Activated CD8-positive, alpha-beta memory T cell treated with anti-CD3 and anti-CD28 coated beads, Interleukin-2, amount 10 ng/mL, durations not matched to agents 7 days and 5 days (primary cell): ENCODE results near the gene GSTM4. TPM values are rescaled to one million over a fixed set of nuclear protein-coding genes. Genes with fewer than 3 reads are reported as not detected.

Experiments
- ATAC-seq: fragments of 150-1000 bp; cut with Tn5 transposase; one replicate; pipeline ENCODE4 v1.10.0; 2021; ENCODE audit warnings: moderate library complexity
- CTCF ChIA-PET: fragments of 350-600 bp; sonication (Branson Sonifier 250); formaldehyde crosslinking; loops from one replicate; lab custom pipeline; 2021; ENCODE audit warnings: antibody characterized with exemption; lab: Charles Lee
- DNase-seq: peaks from one replicate; pipeline ENCODE4 v3.0.0-alpha.2; 2020
- H3K27ac Mint-ChIP-seq: one replicate; pipeline ENCODE4 v1.8.0; 2021; ENCODE audit warnings: mild to moderate bottlenecking, mixed read lengths
- H3K27me3 Mint-ChIP-seq: one replicate; pipeline ENCODE4 v1.8.0; 2021; ENCODE audit warnings: mixed read lengths
- H3K36me3 Mint-ChIP-seq: one replicate; pipeline ENCODE4 v1.8.0; 2021; ENCODE audit warnings: mild to moderate bottlenecking, mixed read lengths
- H3K4me1 Mint-ChIP-seq: one replicate; pipeline ENCODE4 v1.8.0; 2021; ENCODE audit warnings: mixed read lengths
- H3K4me3 Mint-ChIP-seq: one replicate; pipeline ENCODE4 v1.8.0; 2021; ENCODE audit warnings: mild to moderate bottlenecking, moderate library complexity, mixed read lengths
- H3K9me3 Mint-ChIP-seq: one replicate; pipeline ENCODE4 v1.8.0; 2022; ENCODE audit warnings: low read depth, mixed read lengths
- total RNA-seq, 2 experiments: library from RNA; stranded (reverse); gene quantifications; one replicate each; pipeline ENCODE4 v1.2.3, GENCODE V29; 2021

GSTM4 gene
- total RNA-seq, 2 experiments from 2014 or later: 5.7 to 6.7 TPM

GRCh38 chr1:109627692-109628399 is 28.1 kb upstream of the GSTM4 start:
- H3K4me1 Mint-ChIP-seq: peaks cover 19% of the 10 kb centered on the region
- no peaks in the 10 kb centered on the region for H3K27me3 Mint-ChIP-seq
- no peak overlapping the region for H3K4me3 Mint-ChIP-seq
- H3K36me3 Mint-ChIP-seq: peaks cover 21% of the 10 kb centered on the region
- ATAC-seq (no peak), DNase-seq (peak; percentile 38)
- CTCF ChIA-PET: interaction anchor here (1.2 to 9.1 kb wide), 5 partner anchors 10 to 84 kb away, joined by 5 to 112 read pairs (median 32); partner anchors contain the start of gene GNAI3
- no peaks in the 10 kb centered on the region for H3K9me3 Mint-ChIP-seq
- no peak overlapping the region for H3K27ac Mint-ChIP-seq

- ATAC-seq: no peak
- H3K27me3 Mint-ChIP-seq: no peaks in the 10 kb centered on the region
- no peak overlapping the region for H3K4me3 Mint-ChIP-seq
- no peaks in the 10 kb centered on the region for H3K9me3 Mint-ChIP-seq
- peaks cover 11% of the 10 kb centered on the region for H3K4me1 Mint-ChIP-seq
- DNase-seq: peak; percentile 40
- CTCF ChIA-PET: interaction anchor here (0.6 to 6.7 kb wide), 7 partner anchors 9 to 126 kb away, joined by 3 to 103 read pairs (median 4); partner anchors contain the start of genes AMPD2, GNAI3 and GNAT2
- no peak overlapping the region for H3K27ac Mint-ChIP-seq
- H3K36me3 Mint-ChIP-seq: peaks cover 21% of the 10 kb centered on the region
Observed at GRCh38 chr1:109628540-109629321, 27.2 kb upstream of the GSTM4 start.

GRCh38 chr1:109629372-109630030 is 26.4 kb upstream of the GSTM4 start:
- ATAC-seq (no peak), DNase-seq (peak; percentile 38)
- H3K27ac Mint-ChIP-seq: no peak overlapping the region
- H3K36me3 Mint-ChIP-seq: peaks cover 21% of the 10 kb centered on the region
- CTCF ChIA-PET: interaction anchor here (0.7 to 6.7 kb wide), 11 partner anchors 10 to 146 kb away, joined by 3 to 103 read pairs (median 4); partner anchors contain the start of genes AMPD2, ATXN7L2, GNAI3 and GNAT2
- peaks cover 7% of the 10 kb centered on the region for H3K4me1 Mint-ChIP-seq
- no peaks in the 10 kb centered on the region for H3K27me3 Mint-ChIP-seq
- no peaks in the 10 kb centered on the region for H3K9me3 Mint-ChIP-seq
- H3K4me3 Mint-ChIP-seq: no peak overlapping the region

DNA sequence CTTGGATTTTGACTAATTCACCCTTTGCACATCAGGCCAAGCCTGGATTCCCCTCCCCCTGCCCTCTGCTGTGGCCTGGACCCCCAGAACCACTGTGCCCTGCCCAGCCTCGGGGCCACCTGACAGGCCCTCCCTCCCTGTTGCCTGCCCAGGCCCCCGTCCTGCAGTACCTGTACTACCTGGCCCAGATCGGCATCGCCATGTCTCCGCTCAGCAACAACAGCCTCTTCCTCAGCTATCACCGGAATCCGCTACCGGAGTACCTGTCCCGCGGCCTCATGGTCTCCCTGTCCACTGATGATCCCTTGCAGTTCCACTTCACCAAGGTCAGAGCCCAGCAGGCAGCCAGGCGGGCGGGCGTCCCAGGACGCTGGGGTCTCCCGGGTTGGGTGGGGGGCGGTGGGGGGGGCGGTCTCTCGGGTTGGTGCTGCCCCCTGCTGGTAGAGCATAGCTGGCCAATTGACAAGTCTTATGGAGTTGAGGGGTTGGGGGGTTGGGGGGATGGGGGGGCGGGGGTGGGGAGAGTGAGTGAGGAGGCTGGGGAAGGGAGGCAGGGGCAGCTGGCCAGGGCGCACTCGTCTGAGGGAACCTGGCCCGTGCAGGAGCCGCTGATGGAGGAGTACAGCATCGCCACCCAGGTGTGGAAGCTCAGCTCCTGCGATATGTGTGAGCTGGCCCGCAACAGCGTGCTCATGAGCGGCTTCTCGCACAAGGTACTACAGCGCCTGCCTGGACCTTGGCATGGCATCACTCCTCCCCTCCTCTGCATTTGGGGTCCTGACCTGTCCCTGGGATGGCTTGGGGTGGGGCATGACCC is 25.6 kb upstream of the GSTM4 start:
- ATAC-seq (no peak), DNase-seq (peak; percentile 49)
- Mint-ChIP-seq H3K4me1 (peaks cover 10% of the 10 kb centered on the region), H3K27ac (no peak overlapping the region), H3K36me3 (peaks cover 21% of the 10 kb centered on the region), H3K4me3 (no peak overlapping the region), H3K9me3 (no peaks in the 10 kb centered on the region), H3K27me3 (no peaks in the 10 kb centered on the region)
- CTCF ChIA-PET: interaction anchor here (0.7 to 6.7 kb wide), 20 partner anchors 9 to 355 kb away, joined by 3 to 103 read pairs (median 4); partner anchors contain the start of genes AHCYL1, AMPD2, ATXN7L2 and GNAI3

DNA sequence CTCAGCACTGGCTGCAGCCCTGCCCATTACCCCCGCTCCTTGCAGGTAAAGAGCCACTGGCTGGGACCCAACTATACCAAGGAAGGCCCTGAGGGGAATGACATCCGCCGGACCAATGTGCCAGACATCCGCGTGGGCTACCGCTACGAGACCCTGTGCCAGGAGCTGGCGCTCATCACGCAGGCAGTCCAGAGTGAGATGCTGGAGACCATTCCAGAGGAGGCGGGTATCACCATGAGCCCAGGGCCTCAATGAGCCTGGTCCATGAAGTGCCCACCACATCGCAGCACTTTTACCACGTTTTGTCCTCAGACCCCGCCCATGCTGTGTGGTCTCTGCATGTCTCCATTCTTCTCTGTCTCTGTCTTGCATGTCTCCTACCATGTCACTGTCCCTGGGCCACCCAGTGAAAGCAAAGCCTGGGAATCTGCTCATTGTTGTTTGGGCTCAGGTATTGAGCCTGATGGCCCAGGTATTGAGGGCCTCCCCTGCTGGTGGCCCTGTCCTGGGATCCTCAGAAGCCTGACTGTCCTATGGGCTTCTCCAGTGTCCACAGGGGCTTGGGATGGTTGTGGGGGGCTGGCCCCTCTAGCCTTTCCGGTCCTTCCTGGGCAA is 24.9 kb upstream of the GSTM4 start:
- no peak overlapping the region for H3K27ac Mint-ChIP-seq
- H3K4me1 Mint-ChIP-seq: peaks cover 12% of the 10 kb centered on the region
- H3K9me3 Mint-ChIP-seq: no peaks in the 10 kb centered on the region
- DNase-seq (peak; percentile 39), ATAC-seq (no peak)
- H3K27me3 Mint-ChIP-seq: no peaks in the 10 kb centered on the region
- CTCF ChIA-PET: interaction anchor here (0.7 to 6.7 kb wide), 15 partner anchors 8 to 354 kb away, joined by 3 to 103 read pairs (median 4); partner anchors contain the start of genes AHCYL1 and GNAI3
- peaks cover 21% of the 10 kb centered on the region for H3K36me3 Mint-ChIP-seq
- no peak overlapping the region for H3K4me3 Mint-ChIP-seq

DNA sequence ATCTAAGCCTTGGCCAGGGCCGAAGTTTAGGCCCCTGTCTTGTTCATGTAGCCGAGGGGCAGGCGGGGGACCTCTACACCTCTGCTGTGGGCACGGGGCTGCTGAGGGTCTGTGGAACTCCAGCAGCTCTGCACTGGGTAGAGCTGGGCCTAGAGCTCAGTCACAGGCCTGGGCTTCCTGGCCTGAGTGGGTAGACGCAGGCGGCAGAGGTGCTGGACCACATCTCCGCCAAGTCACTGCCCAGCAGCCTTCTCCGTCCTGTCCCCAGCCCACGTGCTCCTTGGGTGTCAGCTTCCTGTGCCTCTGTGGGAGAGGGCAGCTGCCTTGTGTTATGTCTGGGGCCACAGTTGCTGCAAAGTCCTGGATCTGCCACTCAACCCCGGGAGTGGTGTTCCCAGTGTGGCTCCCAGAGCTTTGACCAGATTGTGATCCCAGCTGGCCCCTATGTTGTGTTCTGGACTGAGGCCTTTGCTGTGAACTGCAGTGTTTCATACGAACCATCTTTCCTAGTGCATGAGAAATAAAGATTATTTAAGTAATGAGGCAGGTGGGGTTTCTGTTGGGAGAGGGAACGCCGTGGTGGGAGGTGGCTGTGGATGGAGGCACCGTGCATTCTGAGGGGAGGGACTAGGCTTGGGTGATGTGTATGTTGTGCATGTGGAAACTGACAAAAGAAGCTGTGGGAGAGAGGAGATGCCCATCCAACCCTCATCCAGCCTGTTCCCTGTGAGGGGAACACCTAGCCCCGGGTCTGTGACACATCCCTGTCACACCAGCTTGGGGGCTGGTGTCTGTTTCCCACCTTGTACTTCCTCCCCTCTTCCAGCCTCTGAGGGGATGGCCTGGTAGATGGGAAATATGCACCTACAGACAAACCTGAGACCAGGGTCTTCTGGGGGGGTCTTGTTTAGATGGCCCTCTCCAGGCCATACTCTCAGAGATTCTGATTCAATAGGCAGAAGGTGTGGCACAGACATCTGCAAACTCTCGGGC is 24.1 kb upstream of the GSTM4 start:
- Mint-ChIP-seq H3K4me1 (peaks cover 12% of the 10 kb centered on the region), H3K9me3 (no peaks in the 10 kb centered on the region), H3K27me3 (no peaks in the 10 kb centered on the region), H3K4me3 (no peak overlapping the region), H3K27ac (no peak overlapping the region), H3K36me3 (peaks cover 21% of the 10 kb centered on the region)
- DNase-seq (peak; percentile 36), ATAC-seq (no peak)
- CTCF ChIA-PET: interaction anchor here (1.0 to 6.7 kb wide), 11 partner anchors 8 to 353 kb away, joined by 3 to 103 read pairs (median 6); partner anchors contain the start of genes AHCYL1 and GNAI3

DNA sequence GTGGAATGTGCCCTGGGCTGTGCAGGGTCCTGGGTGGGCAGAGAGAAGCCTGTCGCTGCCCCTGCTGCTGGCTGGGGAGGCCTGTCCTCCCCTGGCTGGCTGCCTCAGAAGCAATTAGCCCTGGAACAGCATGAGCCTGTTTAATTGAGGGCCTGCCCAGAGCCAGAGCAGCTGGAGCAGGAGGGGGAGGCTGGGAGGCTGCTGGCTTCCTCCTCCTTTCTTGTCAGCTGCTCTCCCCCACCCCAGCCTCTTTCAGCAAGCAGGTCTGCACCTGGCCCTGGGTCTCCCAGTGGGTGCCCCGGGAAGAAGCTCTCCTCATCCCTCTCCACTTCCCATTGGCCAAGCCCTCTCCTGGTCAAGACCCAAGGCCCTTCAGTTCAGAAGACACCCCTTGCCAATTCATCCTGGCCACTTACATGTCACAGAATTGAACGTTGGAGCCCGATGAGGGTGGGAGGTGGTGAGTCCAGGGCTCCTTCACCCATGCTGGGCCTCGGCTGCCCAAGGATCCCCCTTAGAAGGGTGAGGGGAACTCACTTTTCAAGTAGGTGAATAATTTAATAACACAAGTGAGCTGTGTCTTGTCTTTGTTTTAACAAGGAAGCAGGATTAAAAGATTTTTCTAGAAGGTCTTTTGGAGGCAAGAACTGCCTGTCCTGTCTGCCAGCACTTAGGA is 23.1 kb upstream of the GSTM4 start:
- ATAC-seq: no peak
- no peaks in the 10 kb centered on the region for H3K27me3 Mint-ChIP-seq
- H3K36me3 Mint-ChIP-seq: peaks cover 20% of the 10 kb centered on the region
- peaks cover 12% of the 10 kb centered on the region for H3K4me1 Mint-ChIP-seq
- DNase-seq: peak; percentile 32
- H3K9me3 Mint-ChIP-seq: no peaks in the 10 kb centered on the region
- H3K27ac Mint-ChIP-seq: no peak overlapping the region
- H3K4me3 Mint-ChIP-seq: no peak overlapping the region
- CTCF ChIA-PET: interaction anchor here (0.8 to 10.0 kb wide), 10 partner anchors 7 to 352 kb away, joined by 3 to 112 read pairs (median 4); partner anchors contain the start of genes AHCYL1, AMPD2, GNAI3 and GNAT2

GRCh38 chr1:109634292-109634691 is 21.6 kb upstream of the GSTM4 start:
- ATAC-seq: no peak
- Mint-ChIP-seq H3K27ac (no peak overlapping the region), H3K9me3 (no peaks in the 10 kb centered on the region)

GRCh38 chr1:109634771-109635750 is 20.8 kb upstream of the GSTM4 start:
- CTCF ChIA-PET: interaction anchor here (0.9 to 10.0 kb wide), 10 partner anchors 8 to 350 kb away, joined by 3 to 146 read pairs (median 4); partner anchors contain the start of genes AHCYL1, AMPD2 and GNAT2
- Mint-ChIP-seq H3K27me3 (peaks cover 2% of the 10 kb centered on the region), H3K9me3 (no peaks in the 10 kb centered on the region), H3K4me3 (no peak overlapping the region), H3K27ac (no peak overlapping the region), H3K4me1 (peaks cover 12% of the 10 kb centered on the region), H3K36me3 (peaks cover 6% of the 10 kb centered on the region)
- DNase-seq (peak; percentile 39), ATAC-seq (no peak)

More at GRCh38 chr1:109634292-109634691, 21.6 kb upstream of the GSTM4 start:
- CTCF ChIA-PET: interaction anchor here (1.0 to 10.0 kb wide), 8 partner anchors 9 to 350 kb away, joined by 3 to 112 read pairs (median 4); partner anchors contain the start of genes AHCYL1, AMPD2 and GNAT2
- H3K36me3 Mint-ChIP-seq: peaks cover 13% of the 10 kb centered on the region
- DNase-seq: peak; percentile 38
- H3K4me1 Mint-ChIP-seq: peaks cover 12% of the 10 kb centered on the region
- no peak overlapping the region for H3K4me3 Mint-ChIP-seq
- H3K27me3 Mint-ChIP-seq: no peaks in the 10 kb centered on the region

GRCh38 chr1:109635862-109636200 is 20.1 kb upstream of the GSTM4 start:
- ATAC-seq: no peak
- CTCF ChIA-PET: interaction anchor here (0.9 to 10.0 kb wide), 8 partner anchors 13 to 349 kb away, joined by 3 to 269 read pairs (median 13); partner anchors contain the start of genes AHCYL1, AMPD2 and GNAT2
- Mint-ChIP-seq H3K27me3 (peaks cover 2% of the 10 kb centered on the region), H3K4me3 (no peak overlapping the region), H3K4me1 (peaks cover 12% of the 10 kb centered on the region), H3K36me3 (peaks cover 5% of the 10 kb centered on the region), H3K27ac (no peak overlapping the region), H3K9me3 (no peaks in the 10 kb centered on the region)
- no peak for DNase-seq
